DMS 273 (cell line): ENCODE data around the gene DHRS9.
"Not testable (repeated sequence)": the region's sequence is repeated elsewhere in the genome, so short reads cannot be mapped to it uniquely, and the experiment has no call there.

ENCODE experiments used
- DNase-seq: peaks from one replicate; lab custom pipeline; 2025; ENCODE audit not compliant: unreplicated experiment; lab: John Stamatoyannopoulos, UW

DHRS9 gene

GRCh38 chr2:169131587-169132512 is 62.5 kb downstream of the DHRS9 start:
- DNase-seq, result peak; percentile 60

- not testable (repeated sequence) for DNase-seq
Observed at GRCh38 chr2:169134272-169134671, 64.9 kb downstream of the DHRS9 start.

GRCh38 chr2:169136428-169136827 is 67.1 kb downstream of the DHRS9 start:
- not testable (repeated sequence) for DNase-seq

- no peak for DNase-seq
Observed at GRCh38 chr2:169136885-169137534, 67.6 kb downstream of the DHRS9 start.

GRCh38 chr2:169137924-169138323 is 68.6 kb downstream of the DHRS9 start:
- no peak for DNase-seq

- DNase-seq, result no peak
Observed at GRCh38 chr2:169139145-169139544, 69.8 kb downstream of the DHRS9 start.

- no peak for DNase-seq
Observed at GRCh38 chr2:169139993-169140767, 70.8 kb downstream of the DHRS9 start.

GRCh38 chr2:169141713-169142352 is 72.5 kb downstream of the DHRS9 start:
- DNase-seq, result peak; percentile 79

- no peak for DNase-seq
Observed at GRCh38 chr2:169143998-169144397, 74.6 kb downstream of the DHRS9 start.
